ENCODE measurements around the gene LRRC75B. TPM values are rescaled to one million over a fixed set of nuclear protein-coding genes. Genes with fewer than 3 reads are reported as not detected.
"Not testable (repeated sequence)": the region's sequence is repeated elsewhere in the genome, so short reads cannot be mapped to it uniquely, and the experiment has no call there.

Gene LRRC75B
- total RNA-seq, 1 donor, result 0.63 TPM

GRCh38 chr22:24607429-24607983, 14.6 kb upstream of the LRRC75B start:
- Histone ChIP-seq H3K4me1 (ENCODE audit: insufficient read depth, low read length) (peaks cover 22% of the 10 kb centered on the region), H3K4me3 (ENCODE audit: low read length) (peak overlapping the region; percentile 23)
- H3K27me3 ChIP-seq (ENCODE audit: insufficient read depth, low read length); H3K9me3 ChIP-seq (ENCODE audit: low read depth, low read length): not testable (repeated sequence)

GRCh38 chr22:24606340-24606739, 13.5 kb upstream of the LRRC75B start:
- not testable (repeated sequence) for H3K4me3 ChIP-seq (ENCODE audit: low read length); H3K9me3 ChIP-seq (ENCODE audit: low read depth, low read length); H3K27me3 ChIP-seq (ENCODE audit: insufficient read depth, low read length)
- peaks cover 30% of the 10 kb centered on the region for H3K4me1 ChIP-seq (ENCODE audit: insufficient read depth, low read length)

- H3K4me1 ChIP-seq (ENCODE audit: insufficient read depth, low read length), result peaks cover 38% of the 10 kb centered on the region
- not testable (repeated sequence) for H3K9me3 ChIP-seq (ENCODE audit: low read depth, low read length); H3K27me3 ChIP-seq (ENCODE audit: insufficient read depth, low read length); H3K4me3 ChIP-seq (ENCODE audit: low read length)
These were observed 11.1 kb upstream of the LRRC75B start for GRCh38 chr22:24603770-24604629.

- H3K9me3 ChIP-seq (ENCODE audit: low read depth, low read length); H3K27me3 ChIP-seq (ENCODE audit: insufficient read depth, low read length); H3K4me3 ChIP-seq (ENCODE audit: low read length): not testable (repeated sequence)
- peaks cover 34% of the 10 kb centered on the region for H3K4me1 ChIP-seq (ENCODE audit: insufficient read depth, low read length)
These were observed 10.2 kb upstream of the LRRC75B start, which contains the start of gene GGT1 for GRCh38 chr22:24602847-24603769. GGT1 (plus strand) TSS chr22:24603193; CDS start chr22:24611082, 7,889 bp downstream.

- not testable (repeated sequence) for H3K27me3 ChIP-seq (ENCODE audit: insufficient read depth, low read length); H3K9me3 ChIP-seq (ENCODE audit: low read depth, low read length); H3K4me3 ChIP-seq (ENCODE audit: low read length)
- peaks cover 25% of the 10 kb centered on the region for H3K4me1 ChIP-seq (ENCODE audit: insufficient read depth, low read length)
These were observed 9.4 kb upstream of the LRRC75B start for GRCh38 chr22:24602105-24602749.

GRCh38 chr22:24601217-24602104, 8.6 kb upstream of the LRRC75B start:
- H3K4me3 ChIP-seq (ENCODE audit: low read length), result no peak overlapping the region
- no peaks in the 10 kb centered on the region for H3K9me3 ChIP-seq (ENCODE audit: low read depth, low read length)
- H3K27me3 ChIP-seq (ENCODE audit: insufficient read depth, low read length), result no peaks in the 10 kb centered on the region
- H3K4me1 ChIP-seq (ENCODE audit: insufficient read depth, low read length), result peaks cover 24% of the 10 kb centered on the region

GRCh38 chr22:24599958-24600715, 7.3 kb upstream of the LRRC75B start:
- not testable (repeated sequence) for H3K9me3 ChIP-seq (ENCODE audit: low read depth, low read length); H3K4me3 ChIP-seq (ENCODE audit: low read length); H3K27me3 ChIP-seq (ENCODE audit: insufficient read depth, low read length)
- H3K4me1 ChIP-seq (ENCODE audit: insufficient read depth, low read length), result peaks cover 24% of the 10 kb centered on the region

GRCh38 chr22:24599514-24599913, 6.6 kb upstream of the LRRC75B start:
- Histone ChIP-seq H3K9me3 (ENCODE audit: low read depth, low read length) (no peaks in the 10 kb centered on the region), H3K4me1 (ENCODE audit: insufficient read depth, low read length) (peaks cover 24% of the 10 kb centered on the region), H3K27me3 (ENCODE audit: insufficient read depth, low read length) (no peaks in the 10 kb centered on the region), H3K4me3 (ENCODE audit: low read length) (no peak overlapping the region)

- peaks cover 26% of the 10 kb centered on the region for H3K4me1 ChIP-seq (ENCODE audit: insufficient read depth, low read length)
- H3K27me3 ChIP-seq (ENCODE audit: insufficient read depth, low read length); H3K4me3 ChIP-seq (ENCODE audit: low read length); H3K9me3 ChIP-seq (ENCODE audit: low read depth, low read length): not testable (repeated sequence)
These were observed 4.2 kb upstream of the LRRC75B start for GRCh38 chr22:24597076-24597475.

GRCh38 chr22:24595863-24596262, 3.0 kb upstream of the LRRC75B start:
- H3K4me1 ChIP-seq (ENCODE audit: insufficient read depth, low read length), result peaks cover 14% of the 10 kb centered on the region
- no peaks in the 10 kb centered on the region for H3K9me3 ChIP-seq (ENCODE audit: low read depth, low read length)
- H3K27me3 ChIP-seq (ENCODE audit: insufficient read depth, low read length), result no peaks in the 10 kb centered on the region
- no peak overlapping the region for H3K4me3 ChIP-seq (ENCODE audit: low read length)

GRCh38 chr22:24595228-24595627, 2.4 kb upstream of the LRRC75B start:
- no peak overlapping the region for H3K4me3 ChIP-seq (ENCODE audit: low read length)
- H3K27me3 ChIP-seq (ENCODE audit: insufficient read depth, low read length), result no peaks in the 10 kb centered on the region
- H3K4me1 ChIP-seq (ENCODE audit: insufficient read depth, low read length), result peaks cover 10% of the 10 kb centered on the region
- no peaks in the 10 kb centered on the region for H3K9me3 ChIP-seq (ENCODE audit: low read depth, low read length)

GRCh38 chr22:24594569-24595120, 1.8 kb upstream of the LRRC75B start:
- no peak overlapping the region for H3K4me3 ChIP-seq (ENCODE audit: low read length)
- no peaks in the 10 kb centered on the region for H3K9me3 ChIP-seq (ENCODE audit: low read depth, low read length)
- H3K4me1 ChIP-seq (ENCODE audit: insufficient read depth, low read length), result peaks cover 10% of the 10 kb centered on the region
- H3K27me3 ChIP-seq (ENCODE audit: insufficient read depth, low read length), result no peaks in the 10 kb centered on the region

- no peaks in the 10 kb centered on the region for H3K27me3 ChIP-seq (ENCODE audit: insufficient read depth, low read length)
- no peak overlapping the region for H3K4me3 ChIP-seq (ENCODE audit: low read length)
- H3K9me3 ChIP-seq (ENCODE audit: low read depth, low read length), result no peaks in the 10 kb centered on the region
- H3K4me1 ChIP-seq (ENCODE audit: insufficient read depth, low read length), result peaks cover 10% of the 10 kb centered on the region
These were observed 1.1 kb upstream of the LRRC75B start for GRCh38 chr22:24593836-24594568.

Measured in mononuclear cell (primary cell).